DMS153 treated with DMSO at 0.1 percent for 48 hours (cell line): ENCODE results near the gene SLC39A7.
A peak's percentile ranks its signal among the peaks of the same experiment; 100 is the strongest.
"Not testable (repeated sequence)": the region's sequence is repeated elsewhere in the genome, so short reads cannot be mapped to it uniquely, and the experiment has no call there.

Source experiments
- DNase-seq: peaks from one replicate; lab custom pipeline; 2025; ENCODE audit not compliant: unreplicated experiment; lab: John Stamatoyannopoulos, UW

SLC39A7 gene

GRCh38 chr6:33226503-33227120, 25.9 kb downstream of the SLC39A7 start:
- DNase-seq, result not testable (repeated sequence)

GRCh38 chr6:33235221-33235634, 34.6 kb downstream of the SLC39A7 start:
- DNase-seq, result no peak

GRCh38 chr6:33236328-33236727, 35.7 kb downstream of the SLC39A7 start:
- DNase-seq, result no peak

GRCh38 chr6:33236852-33237251, 36.2 kb downstream of the SLC39A7 start:
- no peak for DNase-seq

- no peak for DNase-seq
Measured at GRCh38 chr6:33237741-33238140, 37.1 kb downstream of the SLC39A7 start.

GRCh38 chr6:33241968-33242367, 41.3 kb downstream of the SLC39A7 start:
- DNase-seq, result no peak

GRCh38 chr6:33243476-33243875, 42.8 kb downstream of the SLC39A7 start:
- DNase-seq, result no peak

GRCh38 chr6:33247977-33248642, 47.4 kb downstream of the SLC39A7 start:
- peak; percentile 77 for DNase-seq

- DNase-seq, result no peak
Measured at GRCh38 chr6:33248643-33248931, 47.9 kb downstream of the SLC39A7 start.

GRCh38 chr6:33248932-33249731, 48.5 kb downstream of the SLC39A7 start:
- DNase-seq, result peak; percentile 98

GRCh38 chr6:33249732-33250630, 49.3 kb downstream of the SLC39A7 start:
- peak; percentile 11 for DNase-seq

- no peak for DNase-seq
Measured at GRCh38 chr6:33250731-33251130, 50.1 kb downstream of the SLC39A7 start.

GRCh38 chr6:33251395-33252012, 50.8 kb downstream of the SLC39A7 start:
- DNase-seq, result no peak

- no peak for DNase-seq
Measured at GRCh38 chr6:33252759-33253158, 52.1 kb downstream of the SLC39A7 start.
